AG04450 (cell line): ENCODE results near the gene APP. TPM values are rescaled to one million over a fixed set of nuclear protein-coding genes. Genes with fewer than 3 reads are reported as not detected.

Experiments used
- CTCF ChIA-PET: fragments of 300-600, 350-600 bp; formaldehyde crosslinking; extraction: SDS; loops from one replicate; lab custom pipeline; 2022; ENCODE audit warnings: antibody characterized with exemption, inconsistent platforms; lab: Charles Lee
- POLR2A ChIA-PET: fragments of 350-600 bp; formaldehyde crosslinking; extraction: SDS; loops from one replicate; lab custom pipeline; 2021; ENCODE audit warnings: antibody characterized with exemption, inconsistent platforms; lab: Yijun Ruan, JAX
- DNase-seq: peaks from one replicate; pipeline ENCODE4 v3.0.0-alpha.2; 2011; ENCODE audit warnings: low read depth, low spot score
- H3K27ac ChIP-seq: one replicate; pipeline ENCODE4 v1.5.1; 2012; ENCODE audit warnings: low read depth, low read length, control low read depth
- H3K27me3 ChIP-seq: one replicate; pipeline ENCODE4 v1.6.0; 2012; ENCODE audit warnings: low read length; ENCODE audit not compliant: control insufficient read depth, insufficient read depth
- H3K4me3 ChIP-seq: 2 replicates; pipeline ENCODE4 v1.5.1; 2011; ENCODE audit warnings: mild to moderate bottlenecking, low read depth, low read length, control low read depth
- H3K9me3 ChIP-seq: 2 replicates; pipeline ENCODE4 v1.5.1; 2012; ENCODE audit warnings: low read length; ENCODE audit not compliant: control insufficient read depth, insufficient read depth
- CTCF ChIP-seq: IDR thresholded peaks from 2 replicates; pipeline ENCODE4 v1.5.1; 2011; ENCODE audit warnings: low read depth, low read length, control low read depth, inconsistent platforms
- polyA plus RNA-seq: library from polyadenylated mRNA; depleted of rRNA; stranded (reverse); fragments of >200 nt; gene quantifications from 2 replicates; pipeline ENCODE4 v1.2.3, GENCODE V29; 2011

The APP gene
- polyA plus RNA-seq, 1 experiment = 870 TPM

- no peak overlapping the region for H3K27ac ChIP-seq
- no peaks in the 10 kb centered on the region for H3K27me3 ChIP-seq
- no peak overlapping the region for H3K4me3 ChIP-seq
- CTCF ChIA-PET = interaction anchor here (1.3 kb wide), 1 partner anchor 300 kb away, joined by 3 read pairs; no protein-coding TSS in a partner anchor
- TF ChIP-seq CTCF = no peak
- H3K9me3 ChIP-seq = no peaks in the 10 kb centered on the region
- POLR2A ChIA-PET = no interaction called here
- no peak for DNase-seq
Measured at GRCh38 chr21:26195708-26196107, 25.1 kb upstream of the APP start.

- no peak overlapping the region for H3K4me3 ChIP-seq
Measured at GRCh38 chr21:26194811-26195251, 24.3 kb upstream of the APP start.

GRCh38 chr21:26194326-26194725, 23.8 kb upstream of the APP start:
- TF ChIP-seq CTCF = no peak
- Histone ChIP-seq H3K27ac (no peak overlapping the region), H3K27me3 (no peaks in the 10 kb centered on the region), H3K9me3 (no peaks in the 10 kb centered on the region), H3K4me3 (no peak overlapping the region)
- CTCF ChIA-PET = no interaction called here
- POLR2A ChIA-PET = no interaction called here
- DNase-seq = no peak

More at GRCh38 chr21:26194811-26195251, 24.3 kb upstream of the APP start:
- Histone ChIP-seq H3K27ac (no peak overlapping the region), H3K27me3 (no peaks in the 10 kb centered on the region), H3K9me3 (no peaks in the 10 kb centered on the region)
- DNase-seq = no peak
- CTCF ChIA-PET = interaction anchor here (1.3 kb wide), 1 partner anchor 299 kb away, joined by 3 read pairs; no protein-coding TSS in a partner anchor
- POLR2A ChIA-PET = no interaction called here
- no peak for TF ChIP-seq CTCF

- Histone ChIP-seq H3K4me3 (no peak overlapping the region), H3K27ac (no peak overlapping the region), H3K27me3 (peaks cover 3% of the 10 kb centered on the region), H3K9me3 (no peaks in the 10 kb centered on the region)
- ChIA-PET CTCF (no interaction called here), POLR2A (no interaction called here)
- DNase-seq = no peak
- no peak for TF ChIP-seq CTCF
Measured at GRCh38 chr21:26191609-26192008, 21.0 kb upstream of the APP start.

- DNase-seq = no peak
- Histone ChIP-seq H3K27me3 (peaks cover 3% of the 10 kb centered on the region), H3K4me3 (no peak overlapping the region), H3K9me3 (no peaks in the 10 kb centered on the region; the same call in none of the 2 replicates), H3K27ac (no peak overlapping the region)
- POLR2A ChIA-PET = no interaction called here
- CTCF ChIA-PET = no interaction called here
- TF ChIP-seq CTCF = no peak
Measured at GRCh38 chr21:26188422-26188821, 17.9 kb upstream of the APP start.
